HuH-7.5 (cell line): ENCODE results near the gene MDM1.
A peak's percentile ranks its signal among the peaks of the same experiment; 100 is the strongest.

ENCODE experiments used
- DNase-seq: peaks from one replicate; pipeline ENCODE4 v3.0.0; 2011; ENCODE audit warnings: low spot score

The MDM1 gene

DNA sequence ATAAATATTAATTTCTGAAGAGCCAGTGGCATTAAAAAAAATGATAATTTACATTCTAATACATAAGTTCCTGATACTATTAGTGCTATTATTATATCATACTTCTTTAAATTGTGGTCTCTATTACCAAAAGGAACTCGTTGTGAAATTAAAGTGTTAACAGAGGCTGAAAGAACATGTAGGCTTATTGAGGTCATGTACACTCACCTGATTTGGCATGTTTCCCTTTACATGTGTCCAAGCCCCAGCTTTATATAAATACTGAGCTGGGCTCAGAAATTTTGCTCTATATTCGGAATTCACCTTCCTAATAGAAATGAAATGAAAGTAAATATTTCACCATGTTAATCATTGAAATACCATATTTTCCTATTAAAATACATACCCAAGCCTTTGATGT, 11.0 kb downstream of the MDM1 start:
- DNase-seq = no peak

DNA sequence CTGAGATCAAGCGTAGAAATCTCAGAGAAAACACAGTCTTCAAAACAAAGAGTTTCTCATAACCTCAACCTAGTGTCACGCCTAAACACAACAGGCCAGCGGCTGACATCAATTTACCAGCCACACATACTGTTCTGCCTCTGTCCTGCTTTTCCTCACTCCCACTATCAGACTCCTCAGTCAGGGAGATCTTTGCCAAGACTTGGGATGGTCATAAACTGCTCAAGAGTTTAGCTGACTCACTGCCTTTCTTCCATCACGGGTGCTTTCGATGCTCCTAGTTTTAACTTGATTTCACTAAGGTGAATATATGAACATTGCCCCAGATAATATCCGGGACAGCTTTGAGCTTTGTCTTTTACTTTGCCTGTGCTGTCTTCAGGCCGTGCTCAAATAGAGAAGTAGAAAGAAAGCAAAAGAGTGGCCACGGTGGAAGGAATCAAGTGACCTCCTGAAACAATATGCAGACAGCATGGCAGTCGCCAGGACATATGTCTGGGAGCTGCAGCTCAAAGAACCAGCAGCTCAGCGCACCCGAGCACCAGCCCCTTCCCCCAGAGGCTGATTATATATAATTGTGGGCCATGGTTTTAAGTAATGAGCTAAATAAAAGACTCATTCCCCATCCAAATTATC, 12.1 kb downstream of the MDM1 start:
- DNase-seq = no peak

DNA sequence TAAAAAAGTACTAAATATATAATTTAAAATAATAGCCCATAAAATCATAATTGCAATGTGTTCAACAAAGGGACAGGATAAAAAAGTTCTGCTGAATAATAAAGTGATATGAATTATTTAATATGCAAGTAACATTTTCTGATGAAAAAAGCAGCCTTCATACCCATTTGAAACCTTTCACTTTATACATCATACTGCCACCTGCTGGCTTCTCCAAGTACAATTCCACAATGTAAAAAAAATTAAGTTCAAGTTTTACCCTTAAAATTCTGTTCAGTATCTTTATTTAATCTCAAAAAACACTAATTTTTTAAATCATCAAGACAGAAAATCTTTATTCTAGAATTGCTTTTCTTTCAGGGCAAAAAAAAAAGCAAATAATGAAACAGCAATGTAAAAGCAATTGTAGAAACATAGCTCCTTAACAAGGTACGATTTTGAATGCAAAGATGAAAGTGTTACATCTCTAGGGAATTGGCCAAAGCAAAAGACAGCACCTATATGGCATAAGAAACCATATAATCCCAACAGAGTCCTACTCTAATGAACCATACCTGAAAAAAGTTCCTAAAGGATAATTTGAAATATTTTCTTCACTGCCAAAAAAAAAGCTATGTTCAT, 15.0 kb downstream of the MDM1 start:
- no peak for DNase-seq

DNA sequence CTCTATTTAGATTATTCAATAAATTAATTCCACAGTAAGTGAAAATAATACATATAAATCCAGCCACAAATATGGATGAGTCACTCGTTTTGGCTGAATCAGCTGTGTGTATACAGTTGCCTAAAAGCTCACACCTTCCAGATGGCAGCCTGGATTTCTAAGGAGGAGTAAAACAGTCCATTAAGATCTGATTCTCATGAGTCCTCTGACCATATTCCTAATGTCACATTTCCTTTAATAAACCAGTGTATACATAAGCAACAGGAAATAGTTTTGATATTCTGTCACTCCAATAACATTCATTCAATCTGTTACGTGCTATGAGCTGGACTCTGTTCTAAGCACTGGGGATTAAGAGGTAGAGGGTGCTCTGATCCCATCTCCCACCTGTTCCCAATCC, 21.8 kb downstream of the MDM1 start:
- DNase-seq = no peak

DNA sequence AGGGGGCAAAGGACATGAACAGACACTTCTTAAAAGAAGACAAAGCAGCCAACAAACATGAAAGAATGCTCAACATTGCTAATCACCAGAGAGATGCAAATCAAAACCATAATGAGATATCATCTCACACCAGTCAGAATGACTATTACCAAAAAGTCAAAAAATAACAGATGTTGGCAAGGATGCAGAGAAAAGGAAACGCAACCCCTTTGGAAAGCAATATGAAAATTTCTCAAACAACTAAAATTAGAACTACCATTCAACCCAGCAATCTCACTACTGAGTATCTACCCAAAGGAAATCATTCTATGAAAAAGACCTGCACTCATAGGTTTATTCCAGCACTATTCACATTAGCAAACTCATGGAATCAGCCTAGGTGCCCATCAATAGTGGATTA, 25.6 kb downstream of the MDM1 start:
- DNase-seq = no peak

DNA sequence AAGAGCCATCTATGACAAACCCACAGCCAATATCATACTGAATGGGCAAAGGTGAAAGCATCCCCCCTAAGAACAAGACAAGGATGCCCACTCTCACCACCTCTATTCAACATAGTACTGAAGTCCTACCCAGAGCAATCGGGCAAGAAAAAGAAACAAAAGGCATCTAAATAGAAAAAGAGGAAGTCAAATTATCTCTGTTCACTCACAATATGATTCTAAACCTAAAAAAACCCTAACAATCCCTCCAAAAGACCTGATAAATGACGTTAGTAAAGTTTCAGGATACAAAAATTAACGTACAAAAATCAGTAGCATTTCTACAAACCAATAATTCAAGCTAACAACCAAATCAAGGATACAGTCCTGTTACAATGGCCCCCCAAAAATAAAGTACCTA, 26.9 kb downstream of the MDM1 start:
- DNase-seq = no peak

DNA sequence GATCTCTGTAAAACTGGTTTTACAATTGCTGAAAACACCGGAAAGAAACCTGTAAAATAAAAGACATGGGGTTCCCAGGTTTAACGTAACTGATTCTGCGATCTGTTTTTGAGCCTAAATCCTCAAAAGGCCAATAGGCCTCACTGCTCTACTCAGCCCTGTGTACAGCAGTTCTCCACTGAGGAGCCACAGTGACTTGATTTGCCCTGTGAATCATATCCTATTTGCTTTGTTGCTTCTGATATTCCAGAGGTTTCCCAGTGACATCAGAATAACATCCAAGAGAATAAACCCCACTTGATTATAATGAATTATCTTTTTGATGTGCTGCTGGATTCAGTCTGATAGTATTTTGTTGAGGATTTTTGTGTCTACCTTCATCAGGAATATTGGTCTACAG, 27.5 kb downstream of the MDM1 start:
- no peak for DNase-seq

DNA sequence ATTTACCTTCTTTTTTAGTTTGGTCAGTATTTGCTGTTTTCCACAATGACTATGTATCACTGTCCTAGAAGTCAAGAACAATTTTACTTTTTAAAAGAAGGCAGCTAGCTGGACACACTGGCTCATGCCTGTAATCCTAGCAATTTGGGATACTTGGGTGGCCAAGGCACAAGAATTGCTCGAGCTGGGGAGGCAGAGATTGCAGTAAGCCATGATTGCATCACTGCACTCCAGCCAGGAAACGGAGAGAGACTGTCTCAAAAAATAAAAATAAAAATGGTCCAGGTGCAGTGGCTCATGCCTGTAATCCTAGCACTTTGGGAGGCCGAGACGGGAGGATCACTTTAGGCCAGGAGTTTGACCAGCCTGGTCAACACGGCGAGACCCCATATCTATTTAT, 28.3 kb downstream of the MDM1 start:
- no peak for DNase-seq

DNA sequence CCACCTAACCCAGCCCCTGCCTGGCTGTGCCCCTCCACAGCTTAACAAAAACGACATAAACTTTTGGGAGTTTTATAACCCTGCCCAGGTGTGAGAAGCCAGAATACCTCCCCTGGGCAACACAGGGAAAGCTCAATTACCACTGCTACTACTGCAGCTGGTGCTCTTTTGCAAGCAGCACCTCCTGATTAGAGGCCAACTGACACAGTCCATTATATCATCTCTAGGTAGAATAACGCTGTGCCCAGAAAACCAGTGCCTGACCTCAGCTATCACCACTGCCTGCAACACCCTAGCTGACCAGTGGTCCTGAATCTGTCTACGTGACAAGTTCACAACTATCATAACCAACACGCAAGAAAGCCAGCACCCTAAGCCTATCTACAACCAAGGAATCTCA, 34.2 kb downstream of the MDM1 start:
- DNase-seq = no peak

DNA sequence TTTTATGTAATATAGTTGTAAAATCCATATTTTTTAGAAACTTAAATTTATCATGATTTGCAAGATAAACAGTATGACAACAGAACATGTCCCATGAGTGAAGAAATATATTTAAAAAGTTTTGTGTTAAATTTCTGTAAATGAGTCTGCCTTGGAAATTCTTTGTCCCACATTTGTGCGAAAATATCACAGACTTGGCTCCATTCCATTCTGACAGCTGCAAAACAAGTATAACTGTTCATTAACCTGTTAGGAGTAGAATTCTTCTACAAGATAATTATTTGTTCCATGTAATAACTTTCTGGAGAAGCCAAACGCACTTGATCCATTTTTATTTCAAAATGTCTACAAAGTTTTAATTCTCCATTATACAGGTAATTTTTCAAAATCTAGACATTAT, 37.9 kb downstream of the MDM1 start:
- no peak for DNase-seq

DNA sequence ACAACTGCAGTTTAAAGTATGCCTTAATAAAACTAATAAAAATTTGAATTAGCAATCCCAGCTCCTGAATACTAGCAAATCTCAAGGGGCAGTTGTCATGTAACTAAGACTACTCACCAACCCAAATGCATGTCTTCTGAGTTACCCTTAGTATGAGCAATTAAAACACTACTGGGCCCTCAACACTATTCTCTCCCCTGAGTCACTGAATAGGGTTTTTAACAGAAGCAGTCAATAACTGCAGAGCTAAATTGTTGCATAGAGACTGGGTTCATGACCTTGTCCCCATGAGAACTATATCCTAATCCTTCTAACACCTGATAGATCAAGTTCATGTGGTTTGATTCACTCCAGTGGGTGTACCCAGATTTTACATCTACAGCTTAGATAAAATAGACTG, 38.8 kb downstream of the MDM1 start:
- DNase-seq = no peak

DNA sequence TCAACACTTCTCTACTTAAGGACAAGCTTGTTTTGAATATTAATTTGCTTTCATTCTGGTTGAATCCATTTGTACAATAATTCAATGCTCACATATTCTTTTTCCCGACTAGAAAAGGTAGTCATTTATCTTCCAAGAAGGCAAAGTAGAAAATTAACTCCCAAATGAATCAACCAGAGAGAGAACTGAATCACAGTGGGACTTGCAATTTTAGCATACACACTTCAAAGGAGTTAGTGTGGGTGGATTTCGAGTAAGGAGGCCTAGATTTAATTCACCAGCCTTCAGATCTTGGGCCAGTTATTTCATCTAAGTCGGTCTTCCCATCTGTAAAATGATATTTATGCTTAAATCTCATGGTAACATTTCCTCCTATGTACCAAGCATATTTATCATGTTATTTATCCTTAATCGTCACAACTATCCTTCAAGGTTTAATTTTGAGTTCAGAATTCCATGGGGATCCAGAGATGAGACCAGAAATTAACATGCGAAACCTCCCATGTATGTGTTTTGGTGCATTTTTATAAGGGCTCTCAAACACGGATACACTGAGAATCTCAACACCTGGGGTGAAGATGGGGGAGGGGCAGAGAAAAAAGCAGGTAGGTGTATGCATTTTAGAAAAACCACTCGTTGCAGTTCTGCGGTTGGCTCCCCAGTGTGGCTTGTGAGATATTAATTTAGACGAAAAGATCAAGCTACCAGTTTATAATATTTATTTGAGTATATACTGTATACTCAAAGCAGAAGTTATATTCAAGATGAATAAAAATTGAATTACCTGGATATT, 39.8 kb downstream of the MDM1 start:
- DNase-seq = no peak

DNA sequence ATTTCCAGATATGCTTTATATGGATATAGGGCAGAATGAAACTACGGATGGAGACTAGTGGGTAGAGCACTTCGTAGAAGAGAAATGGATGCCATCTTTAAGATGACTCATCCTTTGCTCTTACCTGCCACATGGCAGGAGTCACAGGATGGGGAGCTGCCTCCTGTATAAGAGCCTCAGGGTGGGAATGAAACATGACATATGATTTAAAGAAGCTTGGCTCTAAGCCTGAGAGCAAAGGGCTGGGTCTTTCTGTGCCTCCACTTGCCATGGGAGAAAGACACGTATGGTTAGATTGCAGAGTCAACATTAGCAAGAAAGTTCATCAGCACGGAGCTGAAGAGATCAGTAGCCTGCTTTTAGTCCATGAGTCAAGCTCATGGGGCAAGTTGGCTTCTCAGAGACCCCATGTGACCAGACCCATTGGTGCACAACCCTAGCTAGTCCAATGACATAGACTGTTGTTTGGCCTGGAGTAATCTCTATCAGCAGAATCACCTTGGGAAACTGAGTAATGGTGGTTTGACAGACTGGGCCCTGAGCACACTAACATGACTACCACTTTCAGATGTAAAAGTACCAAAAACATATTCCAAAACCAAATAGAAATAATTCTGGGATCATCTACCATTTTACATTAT, 40.6 kb downstream of the MDM1 start:
- no peak for DNase-seq

DNA sequence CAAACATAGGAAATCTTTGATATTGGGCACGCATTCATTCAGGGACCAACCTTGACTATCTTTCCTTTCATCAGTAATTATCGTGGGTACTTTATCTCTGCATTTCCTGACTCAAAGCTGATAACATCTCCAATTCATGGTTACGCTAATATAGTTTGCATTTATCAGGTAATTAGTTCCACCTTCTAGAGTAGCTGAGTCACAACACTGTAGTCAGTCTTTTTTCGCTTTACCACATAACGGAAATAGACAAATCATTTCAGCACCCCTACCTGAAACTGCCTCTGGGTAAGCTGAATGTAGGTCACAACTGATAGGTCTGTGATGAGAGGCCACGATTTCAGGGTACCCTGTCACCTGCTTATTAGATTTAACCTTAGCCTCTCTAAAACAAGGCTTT, 42.0 kb downstream of the MDM1 start:
- DNase-seq = no peak

DNA sequence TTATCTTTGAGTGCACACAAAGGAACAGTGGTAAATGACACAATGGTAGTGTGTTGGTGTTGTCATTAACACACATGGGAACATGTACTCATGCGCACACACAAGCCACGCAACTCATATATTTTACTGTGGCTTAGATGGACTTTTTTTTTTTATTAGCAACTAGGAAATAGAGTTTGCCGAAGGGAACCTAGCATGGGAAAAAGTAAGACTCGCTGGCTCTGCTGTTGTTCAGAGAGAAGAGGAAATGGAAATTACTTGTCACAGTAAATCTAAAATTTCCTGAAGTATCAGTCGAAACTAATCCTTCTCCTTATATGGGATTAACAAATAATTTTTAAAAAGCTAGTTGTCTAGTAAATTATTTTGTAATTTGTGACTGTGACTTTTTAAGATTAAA, 45.1 kb downstream of the MDM1 start:
- no peak for DNase-seq

DNA sequence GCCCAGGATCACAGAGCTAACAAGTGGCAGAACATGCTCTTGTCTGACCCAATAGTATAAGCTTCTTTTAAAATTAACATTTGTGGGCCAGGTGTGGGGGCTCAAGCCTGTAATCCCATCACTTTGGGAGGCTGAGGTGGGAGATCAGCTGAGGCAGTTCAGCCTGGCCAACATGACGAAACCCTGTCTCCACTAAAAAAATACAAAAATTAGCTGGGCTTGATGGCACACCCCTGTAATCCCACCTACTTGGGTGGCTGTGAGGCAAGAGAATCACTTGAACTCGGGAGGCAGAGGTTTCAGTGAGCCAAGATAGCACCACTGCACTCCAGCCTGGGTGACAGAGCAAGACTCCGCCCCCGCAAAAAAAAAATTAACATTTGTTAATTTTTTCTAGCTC, 45.8 kb downstream of the MDM1 start:
- no peak for DNase-seq

DNA sequence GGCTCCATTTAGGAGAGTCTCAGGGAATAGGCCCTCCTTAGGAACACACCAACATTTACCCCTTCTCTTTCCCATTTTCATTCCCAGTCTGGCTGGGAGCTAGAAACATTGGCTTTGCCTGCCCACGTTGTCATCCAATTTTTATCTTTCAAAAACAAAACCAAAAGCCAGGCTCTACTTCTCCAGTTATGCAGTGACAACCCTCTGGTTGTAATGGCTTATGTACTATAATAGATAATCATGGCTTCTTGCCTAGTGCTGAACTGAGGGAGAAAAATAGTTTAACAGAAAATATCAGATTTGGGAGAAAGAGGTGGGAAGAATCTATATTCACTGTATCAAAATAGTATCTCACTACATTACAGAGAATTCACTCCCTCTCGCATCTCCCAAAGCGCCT, 46.6 kb downstream of the MDM1 start:
- DNase-seq = no peak

DNA sequence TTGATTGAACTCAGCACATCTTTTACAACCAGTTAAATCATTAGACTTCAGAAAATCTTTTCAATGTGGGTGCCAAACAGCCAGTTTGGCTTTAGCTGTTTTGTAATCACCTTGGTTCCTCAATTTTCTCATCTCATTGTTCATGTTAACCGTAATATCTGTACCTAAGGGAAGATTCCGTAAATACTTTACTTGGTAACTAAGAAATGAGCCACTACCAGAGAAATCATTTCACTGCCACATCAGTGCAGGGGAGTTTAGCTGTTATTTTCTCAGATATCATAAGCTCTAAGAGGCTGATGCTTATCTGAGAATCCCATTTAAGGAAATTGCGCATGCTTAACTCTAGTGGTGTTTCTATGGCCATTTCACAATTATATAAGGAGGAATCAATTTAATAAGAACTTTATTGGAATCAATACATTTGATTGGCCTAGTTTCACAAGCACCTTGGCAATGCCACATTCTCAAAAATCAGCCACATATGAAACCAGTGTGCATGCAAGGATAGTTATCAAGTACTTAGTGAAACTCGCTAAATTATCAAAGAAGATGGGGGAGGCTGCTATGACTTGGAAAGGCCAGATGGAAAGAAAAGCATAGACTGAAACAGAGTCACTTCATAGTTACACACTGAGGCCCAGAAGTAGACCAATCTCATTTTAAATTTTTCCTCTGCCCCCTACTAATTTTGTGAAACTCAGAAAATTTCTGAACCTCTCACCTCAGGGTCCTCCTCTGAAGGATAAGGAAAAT, 50.7 kb downstream of the MDM1 start:
- DNase-seq = no peak

DNA sequence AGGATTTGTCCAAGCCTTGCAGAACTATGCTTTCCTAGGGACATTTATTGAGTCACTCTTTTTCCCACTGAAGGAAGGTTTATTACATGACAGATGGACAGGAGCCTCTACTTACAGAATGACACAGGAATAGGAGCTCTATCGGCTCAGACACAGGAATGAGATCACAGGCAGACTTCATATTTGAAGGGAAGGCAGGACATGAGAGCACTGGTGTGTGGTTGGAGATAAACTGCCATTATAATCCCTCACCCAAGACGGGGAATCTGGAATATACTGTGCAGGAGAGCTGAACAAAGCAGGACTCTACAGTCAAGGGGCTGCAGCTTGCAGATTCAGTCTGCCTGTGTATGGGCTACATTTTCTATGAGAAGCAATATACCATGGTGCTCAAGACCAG, 51.9 kb downstream of the MDM1 start:
- DNase-seq = no peak

DNA sequence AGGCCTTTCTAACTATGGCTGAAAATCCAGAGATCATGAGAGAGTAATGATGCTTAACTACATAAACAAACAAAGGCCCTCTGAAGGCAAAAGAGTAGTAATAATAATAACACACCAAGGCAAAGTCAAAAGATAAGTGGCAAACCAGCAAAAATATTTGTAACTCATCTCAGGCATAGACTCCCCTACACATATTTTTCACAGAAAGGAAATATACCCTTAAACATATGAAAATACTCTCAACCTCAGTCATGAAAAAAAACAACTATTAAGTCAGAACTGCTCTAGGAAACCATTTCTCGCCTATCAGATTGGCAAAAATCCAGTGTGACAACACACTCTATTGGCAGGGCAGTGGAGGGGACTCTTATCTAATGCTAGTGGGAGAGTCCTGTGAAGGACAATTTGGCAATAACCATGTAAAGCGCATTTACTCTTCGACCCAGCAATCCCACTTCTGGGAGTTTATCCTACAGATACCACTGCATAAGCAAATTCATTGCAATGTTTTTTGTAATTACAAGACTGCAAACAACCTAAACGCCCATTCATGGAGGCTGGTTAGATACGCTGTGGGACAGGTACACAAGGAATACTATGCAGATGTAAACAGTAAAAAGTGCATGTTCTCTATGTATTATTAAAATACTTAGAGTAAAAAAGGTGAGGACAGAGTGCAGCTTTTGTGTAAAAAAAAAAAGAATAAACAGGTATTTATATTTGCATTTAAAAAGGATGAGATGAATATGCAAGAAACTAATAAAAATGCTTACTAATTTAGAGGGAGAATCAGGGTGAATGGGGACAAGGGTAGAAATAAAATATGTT, 52.7 kb downstream of the MDM1 start:
- peak; percentile 21 for DNase-seq

DNA sequence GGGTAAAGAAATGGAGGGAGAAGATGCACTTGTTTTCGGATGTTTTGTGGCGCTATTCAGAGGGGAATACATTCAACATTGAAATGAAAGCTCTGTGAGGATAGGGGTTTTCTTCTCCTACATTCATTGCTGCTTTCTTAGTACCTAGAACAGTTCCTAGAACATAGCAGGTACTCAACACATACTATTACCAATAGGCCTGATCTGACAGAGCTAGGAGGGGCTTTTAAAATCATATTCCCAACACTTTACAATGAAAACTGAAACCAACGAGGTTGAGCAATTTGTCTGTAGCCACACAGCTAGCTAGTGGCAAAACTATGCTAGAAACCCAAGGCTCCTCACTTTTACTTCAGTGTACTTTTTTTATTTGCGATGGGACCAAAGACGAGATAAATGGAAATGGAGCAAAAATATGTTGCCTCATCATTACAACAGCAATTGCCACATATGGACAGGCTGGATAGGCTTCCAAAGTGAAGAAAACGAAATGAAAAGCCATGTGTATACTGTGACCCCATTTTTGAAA, 55.7 kb downstream of the MDM1 start:
- no peak for DNase-seq
